H9 (cell line): ENCODE data around the gene SPAG4. TPM values are rescaled to one million over a fixed set of nuclear protein-coding genes. Genes with fewer than 3 reads are reported as not detected.

Experiments used
- DNase-seq: peaks from one replicate; pipeline ENCODE4 v3.0.0-alpha.2; 2017
- H2AFZ ChIP-seq: one replicate; pipeline ENCODE4 v1.6.1; 2013; ENCODE audit warnings: mild to moderate bottlenecking, low read length, control low read depth, moderate library complexity
- H2AK5ac ChIP-seq: 2 replicates; pipeline ENCODE4 v1.6.1; 2013; ENCODE audit warnings: low read length, control low read depth, mixed read lengths; ENCODE audit not compliant: insufficient read length
- H2BK120ac ChIP-seq: one replicate; pipeline ENCODE4 v1.6.1; 2013; ENCODE audit warnings: low read depth, mild to moderate bottlenecking, low read length, control low read depth, inconsistent platforms; ENCODE audit not compliant: poor library complexity, severe bottlenecking
- H2BK12ac ChIP-seq: 2 replicates; pipeline ENCODE4 v1.6.1; 2013; ENCODE audit warnings: low read length, control low read depth, mixed read lengths, low read depth; ENCODE audit not compliant: insufficient read length
- H2BK15ac ChIP-seq: 2 replicates; pipeline ENCODE4 v1.6.1; 2013; ENCODE audit warnings: low read depth, low read length, control low read depth
- H2BK20ac ChIP-seq: one replicate; pipeline ENCODE4 v1.6.1; 2013; ENCODE audit warnings: low read depth, mild to moderate bottlenecking, low read length, control low read depth, inconsistent platforms; ENCODE audit not compliant: poor library complexity, severe bottlenecking
- H2BK5ac ChIP-seq: 2 replicates; pipeline ENCODE4 v1.6.1; 2013; ENCODE audit warnings: low read length, control low read depth, mixed read lengths; ENCODE audit not compliant: insufficient read length
- H3K14ac ChIP-seq: 2 replicates; pipeline ENCODE4 v1.6.1; 2013; ENCODE audit warnings: low read length, control low read depth; ENCODE audit not compliant: insufficient read depth
- H3K18ac ChIP-seq: 2 replicates; pipeline ENCODE4 v1.6.1; 2013; ENCODE audit warnings: low read depth, mild to moderate bottlenecking, mixed read lengths, low read length, control low read depth; ENCODE audit not compliant: insufficient read length
- H3K23ac ChIP-seq: 2 replicates; pipeline ENCODE4 v1.6.1; 2013; ENCODE audit warnings: low read length, control low read depth, mixed read lengths, low read depth; ENCODE audit not compliant: insufficient read length
- H3K23me2 ChIP-seq: 2 replicates; pipeline ENCODE4 v1.6.1; 2013; ENCODE audit warnings: low read depth, mild to moderate bottlenecking, mixed read lengths, low read length, control low read depth; ENCODE audit not compliant: insufficient read length, poor library complexity, severe bottlenecking
- H3K27ac ChIP-seq: 2 replicates; pipeline ENCODE4 v1.5.1; 2013; ENCODE audit warnings: low read length, control low read depth, mixed read lengths, low read depth; ENCODE audit not compliant: insufficient read length
- H3K27me3 ChIP-seq: 2 replicates; pipeline ENCODE4 v1.6.1; 2013; ENCODE audit warnings: low read length, control low read depth, inconsistent platforms; ENCODE audit not compliant: insufficient read depth
- H3K4ac ChIP-seq: 2 replicates; pipeline ENCODE4 v1.6.1; 2013; ENCODE audit warnings: low read depth, mild to moderate bottlenecking, control low read depth, inconsistent platforms, low read length, moderate library complexity
- H3K4me1 ChIP-seq: 2 replicates; pipeline ENCODE4 v1.6.1; 2013; ENCODE audit warnings: low read length, control low read depth, inconsistent platforms; ENCODE audit not compliant: insufficient read depth
- H3K4me2 ChIP-seq: 2 replicates; pipeline ENCODE4 v1.6.1; 2013; ENCODE audit warnings: low read length, control low read depth, mixed read lengths; ENCODE audit not compliant: insufficient read length, insufficient read depth
- H3K56ac ChIP-seq: 2 replicates; pipeline ENCODE4 v1.6.1; 2013; ENCODE audit warnings: low read depth, mild to moderate bottlenecking, mixed read lengths, low read length, control low read depth; ENCODE audit not compliant: insufficient read length
- H3K79me1 ChIP-seq: 2 replicates; pipeline ENCODE4 v1.6.1; 2013; ENCODE audit warnings: low read depth, mild to moderate bottlenecking, moderate library complexity, low read length, control low read depth, inconsistent platforms; ENCODE audit not compliant: insufficient read depth, poor library complexity, severe bottlenecking
- H3K79me2 ChIP-seq: 2 replicates; pipeline ENCODE4 v1.6.1; 2013; ENCODE audit warnings: low read length, control low read depth, inconsistent platforms; ENCODE audit not compliant: insufficient read depth
- H3K9ac ChIP-seq: 2 replicates; pipeline ENCODE4 v1.6.1; 2013; ENCODE audit warnings: low read length, control low read depth, mixed read lengths; ENCODE audit not compliant: insufficient read length; ENCODE audit errors: extremely low read depth
- H3K9me3 ChIP-seq: one replicate; pipeline ENCODE4 v1.6.1; 2013; ENCODE audit warnings: low read depth, low read length, inconsistent platforms; ENCODE audit not compliant: control insufficient read depth
- H3T11ph ChIP-seq: one replicate; pipeline ENCODE4 v1.6.1; 2013; ENCODE audit warnings: mild to moderate bottlenecking, low read length, control low read depth, inconsistent platforms
- H4K20me1 ChIP-seq: one replicate; pipeline ENCODE4 v1.6.1; 2013; ENCODE audit not compliant: control insufficient read depth, insufficient read length, insufficient read depth
- H4K5ac ChIP-seq: 2 replicates; pipeline ENCODE4 v1.6.1; 2013; ENCODE audit warnings: low read depth, mild to moderate bottlenecking, mixed read lengths, low read length, control low read depth; ENCODE audit not compliant: insufficient read length
- H4K8ac ChIP-seq: replicated peaks from 2 replicates; pipeline ENCODE4 v1.6.1; 2013; ENCODE audit warnings: low read length, control low read depth, mixed read lengths, low read depth; ENCODE audit not compliant: insufficient read length
- H4K91ac ChIP-seq: 2 replicates; pipeline ENCODE4 v1.6.1; 2013; ENCODE audit warnings: low read depth, mild to moderate bottlenecking, moderate library complexity, mixed read lengths, low read length, control low read depth; ENCODE audit not compliant: insufficient read length
- H3K27ac Mint-ChIP-seq, 3 experiments: 2 replicates in 2 of 3; 3 replicates in 1 of 3; pipeline ENCODE4 v1.8.0; 2020 to 2021; ENCODE audit warnings: mixed read lengths in 3 of 3, mild to moderate bottlenecking in 1 of 3, moderate library complexity in 1 of 3
- H3K27me3 Mint-ChIP-seq: 2 replicates; pipeline ENCODE4 v1.8.0; 2021; ENCODE audit warnings: low read depth, mild to moderate bottlenecking, moderate library complexity, mixed read lengths
- H3K36me3 Mint-ChIP-seq, 3 experiments: 2 replicates in 2 of 3; 3 replicates in 1 of 3; pipeline ENCODE4 v1.8.0; 2020 to 2021; ENCODE audit warnings: low read depth in 3 of 3, mixed read lengths in 3 of 3; ENCODE audit not compliant: insufficient read depth in 1 of 3
- H3K4me1 Mint-ChIP-seq, 2 experiments: 2 replicates each; pipeline ENCODE4 v1.8.0; 2020; ENCODE audit warnings: mixed read lengths in 2 of 2
- H3K4me3 Mint-ChIP-seq, 2 experiments: 2 replicates in 1 of 2; 3 replicates in 1 of 2; pipeline ENCODE4 v1.8.0; 2020 to 2021; ENCODE audit warnings: mild to moderate bottlenecking in 2 of 2, mixed read lengths in 2 of 2, moderate library complexity in 1 of 2
- H3K9me3 Mint-ChIP-seq, 2 experiments: 2 replicates in 1 of 2; 3 replicates in 1 of 2; pipeline ENCODE4 v1.8.0; 2020; ENCODE audit warnings: mild to moderate bottlenecking in 2 of 2, mixed read lengths in 2 of 2, moderate library complexity in 1 of 2
- CTCF ChIP-seq: fragments of 200-600 bp; sonication (generic); conservative IDR thresholded peaks from 3 replicates; pipeline ENCODE4 v1.8.0; 2021; ENCODE audit warnings: antibody characterized with exemption, mild to moderate bottlenecking
- WGBS: extraction: QIAGEN DNeasy Blood & Tissue Kit; methylation state at CpG from one replicate; pipeline ENCODE4 v1.1.7; 2013; ENCODE audit warnings: missing lambda C conversion rate, low lambda C conversion rate, mixed read lengths; ENCODE audit not compliant: insufficient read length; ENCODE audit errors: extremely low coverage; 5-methylcytosine and 5-hydroxymethylcytosine counted together
- total RNA-seq: library from RNA; stranded (reverse); gene quantifications from 2 replicates; pipeline ENCODE4 v1.2.1, GENCODE V29; 2021

The SPAG4 gene
- total RNA-seq, 1 experiment from 2014 or later: 4.9 TPM

- H2BK12ac ChIP-seq: no peak overlapping the region
- no peaks in the 10 kb centered on the region; the same call in 1 of the 2 replicates for H3K79me2 ChIP-seq
- WGBS: no CpG with 5 or more reads among the region's 4 CpGs
- Mint-ChIP-seq H3K27ac (no peak overlapping the region), H3K4me1 (no peaks in the 10 kb centered on the region), H3K9me3 (no peaks in the 10 kb centered on the region; a peak in 1 of 5 replicates), H3K27me3 (no peaks in the 10 kb centered on the region), H3K36me3 (peaks cover 39 to 64% (median 60%) of the 10 kb centered on the region in 3 experiments), H3K4me3 (no peak overlapping the region)
- H3K9ac ChIP-seq: no peak overlapping the region
- H2AK5ac ChIP-seq: no peak overlapping the region
- H3K4me1 ChIP-seq: no peaks in the 10 kb centered on the region
- H3K4me2 ChIP-seq: no peak overlapping the region
- H2BK15ac ChIP-seq: no peak overlapping the region
- DNase-seq: peak; percentile 14
- no peaks in the 10 kb centered on the region for H3K27me3 ChIP-seq
- no peak overlapping the region for H3K14ac ChIP-seq
- H3K27ac ChIP-seq: no peak overlapping the region
- no peak overlapping the region for H4K5ac ChIP-seq
- no peak overlapping the region for H4K91ac ChIP-seq
- H2AFZ ChIP-seq: no peak overlapping the region
- H3K18ac ChIP-seq: no peak overlapping the region
- no peak overlapping the region for H2BK120ac ChIP-seq
- no peaks in the 10 kb centered on the region for H3K9me3 ChIP-seq
- H4K20me1 ChIP-seq: no peaks in the 10 kb centered on the region
- no peaks in the 10 kb centered on the region for H3K79me1 ChIP-seq
- no peak overlapping the region for H3T11ph ChIP-seq
- no peak overlapping the region for H2BK5ac ChIP-seq
- H3K23me2 ChIP-seq: no peaks in the 10 kb centered on the region
- H2BK20ac ChIP-seq: no peak overlapping the region
- H3K23ac ChIP-seq: no peak overlapping the region
- TF ChIP-seq CTCF: no peak
- H4K8ac ChIP-seq: no peak overlapping the region
- H3K4ac ChIP-seq: no peak overlapping the region
- no peak overlapping the region for H3K56ac ChIP-seq
Measured at GRCh38 chr20:35630636-35631035, 15.0 kb downstream of the SPAG4 start.
